ENCODE measurements around the gene USP53. TPM values are rescaled to one million over a fixed set of nuclear protein-coding genes. Genes with fewer than 3 reads are reported as not detected.
"Not testable (repeated sequence)": the region's sequence is repeated elsewhere in the genome, so short reads cannot be mapped to it uniquely, and the experiment has no call there.

USP53 gene
- total and polyA plus RNA-seq, 2 experiments from 2014 or later, result 28.4 to 39.9 TPM

DNA sequence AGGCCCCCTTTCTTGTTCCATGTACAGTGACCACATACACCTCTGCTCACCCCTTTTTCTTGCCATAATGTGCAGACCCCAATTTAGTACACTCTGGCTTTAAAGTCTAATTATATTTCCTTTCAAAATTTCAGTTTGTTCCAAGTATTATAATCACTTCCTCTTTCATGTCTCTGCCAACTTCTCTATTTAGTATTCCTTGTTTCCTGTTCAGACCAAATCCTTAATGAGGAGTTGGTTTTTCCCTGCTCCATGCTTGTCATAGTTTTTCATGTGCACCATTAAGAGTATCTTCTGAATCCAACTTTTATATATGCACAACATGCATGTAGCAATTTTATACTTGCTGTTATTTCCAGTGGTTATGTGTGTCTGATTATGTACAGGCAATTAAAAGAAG is 32.3 kb downstream of the USP53 start:
- no peaks in the 10 kb centered on the region for H3K79me2 ChIP-seq
- no peak overlapping the region for H2AFZ ChIP-seq
- no peak overlapping the region for H3K4me2 ChIP-seq
- no peaks in the 10 kb centered on the region for H3K36me3 ChIP-seq (replicated peaks; ENCODE audit: insufficient read depth, low read depth)
- no peaks in the 10 kb centered on the region for H3K9me2 ChIP-seq (replicated peaks; ENCODE audit: insufficient read depth)
- no peaks in the 10 kb centered on the region for H3K27me3 ChIP-seq
- DNase-seq (ENCODE audit: low spot score), result no peak
- H3K27ac ChIP-seq, result no peak overlapping the region
- no peak overlapping the region for H3K4me3 ChIP-seq
- TF ChIP-seq EZH2phosphoT487 (IDR thresholded peaks at IDR 0.05; ENCODE audit: low read depth, severe bottlenecking, unreplicated experiment) (no peak), EZH2 (IDR thresholded peaks at IDR 0.05; ENCODE audit: borderline replicate concordance) (no peak)
- TF ChIP-seq, protein P1, sequence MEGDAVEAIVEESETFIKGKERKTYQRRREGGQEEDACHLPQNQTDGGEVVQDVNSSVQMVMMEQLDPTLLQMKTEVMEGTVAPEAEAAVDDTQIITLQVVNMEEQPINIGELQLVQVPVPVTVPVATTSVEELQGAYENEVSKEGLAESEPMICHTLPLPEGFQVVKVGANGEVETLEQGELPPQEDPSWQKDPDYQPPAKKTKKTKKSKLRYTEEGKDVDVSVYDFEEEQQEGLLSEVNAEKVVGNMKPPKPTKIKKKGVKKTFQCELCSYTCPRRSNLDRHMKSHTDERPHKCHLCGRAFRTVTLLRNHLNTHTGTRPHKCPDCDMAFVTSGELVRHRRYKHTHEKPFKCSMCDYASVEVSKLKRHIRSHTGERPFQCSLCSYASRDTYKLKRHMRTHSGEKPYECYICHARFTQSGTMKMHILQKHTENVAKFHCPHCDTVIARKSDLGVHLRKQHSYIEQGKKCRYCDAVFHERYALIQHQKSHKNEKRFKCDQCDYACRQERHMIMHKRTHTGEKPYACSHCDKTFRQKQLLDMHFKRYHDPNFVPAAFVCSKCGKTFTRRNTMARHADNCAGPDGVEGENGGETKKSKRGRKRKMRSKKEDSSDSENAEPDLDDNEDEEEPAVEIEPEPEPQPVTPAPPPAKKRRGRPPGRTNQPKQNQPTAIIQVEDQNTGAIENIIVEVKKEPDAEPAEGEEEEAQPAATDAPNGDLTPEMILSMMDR (IDR thresholded peaks at IDR 0.05; ENCODE audit: poor library complexity), result no peak
- no peaks in the 10 kb centered on the region for H3K9me3 ChIP-seq (ENCODE audit: low read depth)
- no peaks in the 10 kb centered on the region for H4K20me1 ChIP-seq (ENCODE audit: insufficient read depth, poor library complexity, severe bottlenecking)
- no peaks in the 10 kb centered on the region for H3K4me1 ChIP-seq (ENCODE audit: insufficient read depth)

DNA sequence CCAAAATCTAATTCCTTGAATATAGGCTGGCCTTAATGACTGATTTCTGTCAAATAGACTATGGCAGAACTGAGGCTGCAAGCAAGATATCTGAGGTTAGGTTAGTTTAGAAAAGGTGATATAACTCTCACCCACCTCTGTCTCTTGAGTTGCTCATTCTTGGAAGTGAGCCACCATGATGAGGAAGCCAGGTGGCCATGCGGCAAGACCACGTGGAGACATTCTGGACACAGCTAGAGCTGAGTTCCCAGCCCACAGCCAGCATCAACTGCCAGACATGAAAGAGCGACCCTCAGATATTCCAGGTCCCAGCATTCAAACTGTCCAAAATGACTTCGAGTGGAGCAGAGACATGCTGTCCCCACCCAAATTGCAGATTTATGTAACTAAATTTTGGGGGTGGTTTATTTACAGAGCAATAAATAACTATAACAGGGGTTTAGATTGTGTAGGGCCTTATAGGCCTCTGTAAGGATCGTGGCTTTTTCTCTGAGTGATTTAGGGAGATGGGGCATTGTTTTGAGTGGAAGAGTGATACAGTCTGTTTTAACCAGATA is 33.7 kb downstream of the USP53 start:
- no peaks in the 10 kb centered on the region for H4K20me1 ChIP-seq (ENCODE audit: insufficient read depth, poor library complexity, severe bottlenecking)
- H3K4me3 ChIP-seq, result no peak overlapping the region
- H2AFZ ChIP-seq, result no peak overlapping the region
- H3K27me3 ChIP-seq, result no peaks in the 10 kb centered on the region
- no peak for DNase-seq (ENCODE audit: low spot score)
- H3K27ac ChIP-seq, result no peak overlapping the region
- H3K4me2 ChIP-seq, result no peak overlapping the region
- no peaks in the 10 kb centered on the region for H3K9me2 ChIP-seq (replicated peaks; ENCODE audit: insufficient read depth)
- no peaks in the 10 kb centered on the region for H3K9me3 ChIP-seq (ENCODE audit: low read depth)
- no peaks in the 10 kb centered on the region for H3K79me2 ChIP-seq
- no peak for TF ChIP-seq EZH2 (IDR thresholded peaks at IDR 0.05; ENCODE audit: borderline replicate concordance)
- no peak for TF ChIP-seq EZH2phosphoT487 (IDR thresholded peaks at IDR 0.05; ENCODE audit: low read depth, severe bottlenecking, unreplicated experiment)
- TF ChIP-seq, protein P1 (IDR thresholded peaks at IDR 0.05; ENCODE audit: poor library complexity), result no peak
- no peaks in the 10 kb centered on the region for H3K4me1 ChIP-seq (ENCODE audit: insufficient read depth)
- WGBS (ENCODE audit: low lambda C conversion rate, missing lambda C conversion rate), result 93% methylated on average over 5 of the region's 5 CpGs
- H3K36me3 ChIP-seq (replicated peaks; ENCODE audit: insufficient read depth, low read depth), result no peaks in the 10 kb centered on the region

DNA sequence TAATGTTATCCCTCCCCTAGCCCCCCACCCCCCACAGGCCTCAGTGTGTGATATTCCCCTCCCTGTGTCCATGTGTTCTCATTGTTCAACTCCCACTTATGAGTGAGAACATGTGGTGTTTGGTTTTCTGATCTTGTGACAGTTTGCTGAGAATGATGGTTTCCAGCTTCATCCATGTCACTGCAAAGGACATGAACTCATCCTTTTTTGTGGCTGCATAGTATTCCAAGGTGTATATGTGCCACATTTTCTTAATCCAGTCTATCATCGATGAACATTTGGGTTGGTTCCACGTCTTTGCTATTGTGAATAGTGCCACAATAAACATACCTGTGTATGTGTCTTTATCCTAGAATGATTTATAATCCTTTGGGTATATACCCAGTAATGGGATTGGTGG is 38.5 kb downstream of the USP53 start:
- DNase-seq (ENCODE audit: low spot score); H3K27ac ChIP-seq; H3K27me3 ChIP-seq; H3K36me3 ChIP-seq (replicated peaks; ENCODE audit: insufficient read depth, low read depth); H2AFZ ChIP-seq; H3K9me2 ChIP-seq (replicated peaks; ENCODE audit: insufficient read depth); H3K9me3 ChIP-seq (ENCODE audit: low read depth); H4K20me1 ChIP-seq (ENCODE audit: insufficient read depth, poor library complexity, severe bottlenecking); H3K79me2 ChIP-seq; H3K4me1 ChIP-seq (ENCODE audit: insufficient read depth); H3K4me3 ChIP-seq; H3K4me2 ChIP-seq: not testable (repeated sequence)
- 98% methylated on average over 2 of the region's 2 CpGs for WGBS (ENCODE audit: low lambda C conversion rate, missing lambda C conversion rate)

DNA sequence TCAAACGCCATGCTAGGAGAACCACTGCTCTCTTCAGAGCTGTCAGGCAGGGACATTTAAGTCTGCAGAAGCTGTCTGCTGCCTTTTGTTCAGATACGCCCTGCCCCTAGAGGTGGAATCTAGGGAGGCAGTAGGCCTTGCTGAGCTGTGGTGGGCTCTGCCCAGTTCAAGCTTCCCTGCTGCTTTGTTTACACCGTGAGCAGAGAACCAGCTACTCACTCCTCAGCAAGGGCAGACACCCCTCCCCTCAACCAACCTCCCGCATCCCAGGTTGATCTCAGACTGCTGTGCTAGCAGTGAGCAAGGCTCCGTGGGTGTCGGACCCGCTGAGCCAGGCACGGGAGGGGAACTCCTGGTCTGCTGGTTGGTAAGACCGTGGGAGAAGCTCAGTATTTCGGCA is 42.7 kb downstream of the USP53 start:
- H3K9me2 ChIP-seq (replicated peaks; ENCODE audit: insufficient read depth); H3K79me2 ChIP-seq; H3K36me3 ChIP-seq (replicated peaks; ENCODE audit: insufficient read depth, low read depth): not testable (repeated sequence)

More for the DNA sequence above, 42.7 kb downstream of the USP53 start:
- not testable (repeated sequence) for DNase-seq (ENCODE audit: low spot score); H4K20me1 ChIP-seq (ENCODE audit: insufficient read depth, poor library complexity, severe bottlenecking); H3K27ac ChIP-seq; H3K4me2 ChIP-seq; H2AFZ ChIP-seq; H3K4me3 ChIP-seq; H3K9me3 ChIP-seq (ENCODE audit: low read depth); H3K27me3 ChIP-seq; H3K4me1 ChIP-seq (ENCODE audit: insufficient read depth)
- 82% methylated on average over 10 of the region's 10 CpGs for WGBS (ENCODE audit: low lambda C conversion rate, missing lambda C conversion rate)

All from hepatocyte (in vitro differentiated cells).